Measurements from ENCODE around the gene FGD3.

FGD3 gene

DNA sequence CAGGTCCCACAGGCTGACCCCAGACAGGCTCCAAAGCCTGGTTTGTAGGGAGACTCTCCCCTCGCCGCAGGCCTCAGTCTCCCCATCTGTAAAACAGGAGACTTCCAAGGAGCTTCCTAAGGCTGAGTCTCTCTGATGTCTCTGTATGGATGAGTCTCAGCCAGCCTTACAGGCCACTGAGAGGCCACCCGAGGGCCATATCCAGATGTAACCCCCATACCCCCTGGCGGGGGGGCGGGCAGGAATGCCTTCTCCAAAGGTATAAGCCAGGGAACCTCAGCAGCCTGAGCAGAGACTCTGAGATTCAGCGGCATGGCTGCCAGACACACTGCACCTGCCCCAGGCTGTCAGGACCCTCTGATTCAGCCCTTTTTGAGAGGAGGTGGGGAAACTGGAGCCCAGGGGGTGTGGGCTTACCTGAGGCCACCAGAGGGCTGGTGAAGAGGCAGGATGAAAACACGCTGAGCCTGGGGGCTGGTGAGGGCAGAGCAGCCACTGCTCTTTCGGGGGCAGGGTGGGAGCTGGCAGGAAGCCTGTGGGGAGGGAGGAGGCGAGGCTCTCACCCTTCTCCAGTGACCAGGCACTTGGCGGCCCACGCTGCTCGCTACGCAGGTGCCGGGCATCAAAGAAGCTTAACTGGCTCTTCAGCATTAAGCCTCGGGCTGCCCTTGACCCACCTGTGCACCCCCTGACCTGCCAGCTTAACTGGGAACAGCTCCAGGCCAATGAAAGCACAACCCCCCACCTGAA is 105.6 kb downstream of the FGD3 start:
- DNase-seq (ENCODE audit: low read depth): no peak

DNA sequence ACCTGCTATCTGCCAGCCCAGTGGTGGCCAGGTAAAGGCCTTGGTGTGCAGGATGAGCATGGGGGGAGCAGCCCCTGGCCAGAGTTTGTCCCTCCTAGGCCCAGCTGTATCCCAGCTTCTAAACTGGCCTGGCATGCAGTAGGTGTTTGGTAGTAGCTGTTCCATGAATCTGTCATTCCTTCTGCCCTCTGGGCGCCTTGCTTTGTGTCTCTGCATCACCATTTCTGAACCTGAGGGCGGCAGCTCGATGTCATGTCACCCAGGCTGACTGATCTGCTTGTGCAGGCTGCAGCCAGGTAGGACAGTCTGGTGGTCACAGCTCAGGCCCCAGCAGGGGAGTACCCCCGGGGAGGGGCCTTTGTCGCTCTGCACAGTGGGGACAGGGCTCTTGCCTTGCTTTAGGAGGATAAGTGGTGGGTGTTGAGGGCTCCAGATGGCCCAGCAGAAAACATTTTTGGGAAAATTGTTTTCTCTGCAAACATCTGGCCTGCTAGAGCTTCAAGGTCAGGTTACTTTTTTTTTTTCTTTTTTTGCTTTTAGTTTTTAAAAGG is 106.5 kb downstream of the FGD3 start:
- no peak for DNase-seq (ENCODE audit: low read depth)

- no peak for DNase-seq (ENCODE audit: low read depth)
Measured at GRCh38 chr9:93054758-93055704, 107.7 kb downstream of the FGD3 start.

DNA sequence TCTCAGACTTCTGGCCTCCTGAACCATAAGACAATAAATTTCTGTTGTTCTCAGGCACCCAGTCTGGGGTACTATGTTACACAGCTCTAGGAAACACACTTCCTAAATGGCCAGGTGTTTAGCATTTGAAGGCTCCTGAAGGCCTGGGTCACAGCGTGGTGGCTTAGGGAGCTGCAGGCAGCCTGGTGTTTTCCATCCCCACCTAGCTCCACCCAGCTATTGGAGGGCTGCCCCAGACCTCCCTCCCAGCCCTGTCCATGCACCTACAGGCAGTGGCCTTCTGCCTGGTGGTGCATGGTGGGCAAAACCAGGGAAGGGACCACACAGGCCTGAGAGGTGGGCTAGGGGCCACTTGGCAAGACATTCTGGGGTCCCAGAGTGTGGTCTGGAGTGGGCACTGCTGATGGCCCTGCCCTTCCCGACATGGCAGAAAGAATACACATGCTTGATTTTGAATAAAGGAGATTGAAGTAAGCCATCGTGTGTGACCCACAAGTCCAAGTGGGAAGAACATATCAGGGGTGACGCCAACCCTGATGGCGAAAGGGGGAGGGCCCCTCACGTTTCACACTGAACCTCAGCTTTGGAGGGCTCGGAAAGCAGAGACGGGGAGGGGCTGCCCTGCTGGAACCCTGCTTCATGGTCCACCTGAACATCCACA is 109.8 kb downstream of the FGD3 start:
- no peak for DNase-seq (ENCODE audit: low read depth)

GRCh38 chr9:93057703-93058354 is 110.5 kb downstream of the FGD3 start:
- no peak for DNase-seq (ENCODE audit: low read depth)

GRCh38 chr9:93058355-93059010 is 111.2 kb downstream of the FGD3 start, which contains the start of gene SUSD3:
TSS of gene SUSD3 (plus strand) at chr9:93058701. CDS start at chr9:93058743, 42 bp downstream.
- DNase-seq (ENCODE audit: low read depth): no peak

DNA sequence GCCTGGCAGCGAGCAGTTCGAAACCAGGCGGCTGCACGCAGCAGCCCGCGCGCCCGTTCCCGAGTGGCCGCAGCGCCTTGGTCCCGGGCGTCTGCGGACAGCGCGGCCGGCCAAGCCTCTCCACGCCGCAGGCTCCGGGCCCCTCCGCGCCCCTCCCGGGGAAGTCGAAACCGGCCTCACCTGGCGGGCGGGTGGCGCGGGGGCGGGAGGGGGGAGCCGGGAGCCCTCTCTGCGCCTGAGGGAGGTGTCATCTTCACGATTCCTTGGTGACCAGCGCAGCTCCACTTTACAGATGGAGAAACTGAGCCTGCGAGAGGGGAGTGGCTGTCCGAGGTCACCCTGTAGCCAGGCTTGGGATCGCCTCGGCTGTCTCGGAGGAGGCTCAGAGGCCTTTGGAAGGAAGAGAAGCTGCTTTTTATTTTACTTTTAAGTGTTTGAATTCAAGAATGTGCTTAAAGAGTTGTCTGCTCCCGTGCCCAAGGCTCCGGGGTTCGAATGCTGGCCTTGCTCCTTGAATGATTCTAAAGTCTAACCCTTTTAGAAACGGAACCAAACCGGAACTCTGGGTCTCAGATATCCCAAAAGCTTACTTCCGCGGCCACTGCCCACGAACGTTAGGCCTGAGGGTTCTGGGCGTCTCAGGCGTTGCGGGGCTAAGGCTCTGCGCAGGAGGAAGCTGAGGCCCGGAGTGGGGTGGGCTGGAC is 111.8 kb downstream of the FGD3 start:
- DNase-seq (ENCODE audit: low read depth): no peak

- no peak for DNase-seq (ENCODE audit: low read depth)
Measured at GRCh38 chr9:93059715-93060578, 112.6 kb downstream of the FGD3 start.

GRCh38 chr9:93060746-93061259 is 113.5 kb downstream of the FGD3 start:
- DNase-seq (ENCODE audit: low read depth): no peak

DNA sequence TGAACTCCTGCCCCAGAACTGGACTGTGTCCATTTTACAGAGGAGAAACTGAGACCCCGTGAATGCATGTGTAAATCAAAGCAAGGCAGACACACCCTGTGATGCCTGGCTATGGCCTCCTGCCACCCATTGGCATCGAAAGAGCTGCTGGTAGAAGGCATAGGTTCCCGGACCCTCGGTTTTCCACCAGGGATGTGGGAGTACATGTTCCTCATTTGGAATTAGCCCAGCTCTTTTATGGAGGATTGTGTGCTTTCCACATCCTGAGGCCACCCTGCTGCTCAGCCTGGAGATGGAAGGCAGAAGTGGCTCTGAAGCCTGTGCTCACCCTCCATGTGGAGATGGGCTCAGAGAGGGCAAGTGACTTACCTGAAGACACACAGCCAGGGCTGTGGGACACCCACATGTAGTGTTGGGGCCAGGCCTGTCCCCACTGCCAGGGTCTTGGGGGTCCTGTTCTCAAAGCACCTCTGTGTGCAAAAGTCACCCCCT is 114.0 kb downstream of the FGD3 start:
- no peak for DNase-seq (ENCODE audit: low read depth)

DNA sequence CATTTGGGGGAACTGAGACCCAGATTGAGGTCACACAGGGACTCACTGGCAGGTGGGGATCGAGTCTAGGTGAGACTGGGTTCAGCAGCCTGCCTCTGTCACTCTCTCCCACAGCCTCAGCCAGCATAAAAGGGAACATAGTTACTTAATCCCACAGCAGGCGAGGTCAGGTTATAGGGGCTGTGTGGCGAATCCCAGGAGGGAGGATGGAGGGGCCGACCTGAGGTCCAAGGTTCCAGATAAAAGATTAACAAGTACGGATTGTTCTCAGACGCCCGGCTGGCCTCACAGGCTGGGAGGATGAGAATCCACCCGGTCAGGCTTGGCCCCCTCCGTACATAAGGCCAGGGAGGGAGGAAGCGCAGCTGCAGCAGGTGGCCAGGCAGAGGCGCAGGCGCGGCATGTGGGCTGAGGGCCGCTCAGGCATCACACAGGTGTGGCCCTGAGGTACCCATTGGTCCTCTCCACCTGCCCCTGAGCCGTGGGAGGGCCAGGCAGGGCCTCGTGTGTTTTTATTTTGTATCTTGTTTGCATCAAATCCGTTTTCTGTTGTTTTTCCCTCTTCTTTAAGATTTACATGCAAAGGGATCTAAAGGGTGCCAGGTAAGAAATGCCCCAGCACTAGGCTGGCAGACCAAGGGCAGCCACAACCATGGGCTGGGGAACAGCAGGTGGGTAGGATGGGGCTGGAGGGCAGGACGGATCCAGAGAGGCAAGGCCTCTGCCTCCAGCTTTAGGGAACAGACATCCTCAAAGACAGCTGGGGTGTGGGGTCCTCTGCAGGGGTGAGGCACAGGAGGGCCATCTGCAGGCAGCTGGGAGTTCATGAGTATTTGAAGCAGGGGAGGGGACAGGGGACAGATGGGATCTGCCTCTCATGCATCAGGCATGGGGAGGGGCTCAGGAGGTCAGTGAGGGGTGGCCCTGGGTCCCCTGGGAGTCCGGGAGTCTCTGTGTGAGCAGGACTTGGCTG is 114.8 kb downstream of the FGD3 start:
- no peak for DNase-seq (ENCODE audit: low read depth)

- DNase-seq (ENCODE audit: low read depth): peak; percentile 74
Measured at GRCh38 chr9:93064392-93065134, 117.2 kb downstream of the FGD3 start.

DNA sequence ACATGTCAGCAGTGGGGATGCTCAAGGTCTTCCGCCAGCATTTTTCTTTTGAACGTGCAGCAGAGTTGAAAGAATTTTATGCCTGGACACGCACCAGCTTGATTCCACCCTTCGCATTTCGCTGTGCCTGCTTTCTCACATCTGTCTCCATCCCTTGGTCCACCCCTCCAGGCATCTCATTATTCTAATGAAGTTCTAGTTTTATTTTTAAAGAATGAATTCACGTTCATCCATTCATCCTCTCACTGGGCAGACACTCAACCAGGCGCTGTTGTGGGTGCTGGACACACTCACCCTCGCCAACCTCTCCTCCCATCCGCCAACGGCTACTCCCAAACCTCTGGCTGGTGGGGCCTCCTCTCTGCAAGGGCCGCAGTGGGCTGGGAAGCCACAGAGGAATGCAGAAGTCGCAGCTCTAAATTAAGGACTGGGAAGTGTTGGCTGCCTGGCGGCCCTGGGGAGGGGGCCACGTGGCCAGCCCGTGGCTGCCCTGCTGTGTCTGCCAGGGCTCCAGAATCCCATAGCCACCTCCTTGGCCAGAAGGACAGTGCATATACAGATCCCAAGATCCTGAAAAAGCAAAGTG is 117.9 kb downstream of the FGD3 start:
- no peak for DNase-seq (ENCODE audit: low read depth)

DNA sequence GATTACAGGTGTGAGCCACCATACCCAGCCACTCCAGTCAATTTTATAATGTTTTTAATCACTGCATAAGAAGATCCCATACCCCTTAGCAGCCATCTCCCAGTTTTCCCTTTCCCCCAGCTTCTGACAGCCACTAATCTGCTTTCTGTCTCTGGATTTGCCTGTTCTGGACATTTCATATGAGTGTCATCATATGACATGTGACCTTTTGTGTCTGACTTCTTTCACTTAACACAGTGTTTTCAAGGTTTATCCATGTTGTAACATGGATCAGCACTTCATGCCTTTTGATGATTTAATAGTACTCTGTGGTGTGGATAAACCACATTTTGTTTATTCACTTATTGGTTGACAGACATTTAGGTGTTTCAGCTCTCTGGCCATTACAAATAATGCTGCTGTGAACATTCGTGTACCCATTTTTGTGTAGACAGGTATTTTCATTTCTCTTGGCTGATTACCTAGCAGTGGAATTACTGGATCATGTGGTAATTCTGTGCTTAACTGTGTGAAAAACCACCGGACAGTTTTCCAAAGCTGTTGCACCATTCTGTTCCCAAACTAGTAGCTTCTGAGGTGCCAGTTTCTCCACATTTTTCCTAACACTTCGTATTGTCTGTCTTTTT is 119.8 kb downstream of the FGD3 start:
- DNase-seq (ENCODE audit: low read depth): no peak

GRCh38 chr9:93068956-93069355 is 121.6 kb downstream of the FGD3 start:
- DNase-seq (ENCODE audit: low read depth): no peak

DNA sequence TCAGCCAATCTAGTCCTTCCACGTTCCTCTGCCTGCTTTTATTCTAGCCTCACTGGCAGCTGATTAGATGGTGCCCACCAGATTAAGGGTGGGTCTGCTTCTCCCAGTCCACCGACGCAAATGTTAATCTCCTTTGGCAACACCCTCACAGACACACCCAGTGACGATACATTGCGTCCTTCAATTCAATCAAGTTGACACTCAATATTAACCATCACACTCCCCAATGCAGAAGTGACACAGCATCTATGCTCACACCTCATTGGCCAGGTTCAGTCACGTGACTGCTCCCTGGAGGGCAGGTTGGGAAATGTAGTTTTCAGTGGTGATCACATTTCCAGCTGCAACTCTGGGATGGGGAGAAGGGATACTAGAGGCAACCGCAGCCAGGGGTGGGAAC is 124.1 kb downstream of the FGD3 start:
- no peak for DNase-seq (ENCODE audit: low read depth)

All from stimulated activated CD8-positive, alpha-beta memory T cell treated with anti-CD3 and anti-CD28 coated beads, Interleukin-7, amount 100 ng/mL, for 24 hours (primary cell).